Breast epithelium (tissue), 3 donors: ENCODE data around the gene C16orf87.

Experiments used
- POLR2A ChIP-seq: fragments of 450-650 bp; IDR thresholded peaks from one replicate; pipeline ENCODE4 v1.6.1; 2016; ENCODE audit warnings: antibody characterized with exemption, mild to moderate bottlenecking, moderate library complexity
- TF ChIP-seq, protein P1 (sequence below), 3 donors: fragments of 450-650 bp; IDR thresholded peaks; one replicate each; pipeline ENCODE4 v1.5.1; 2016 to 2017; ENCODE audit warnings: antibody characterized with exemption in 3 of 3, mild to moderate bottlenecking in 3 of 3, moderate library complexity in 3 of 3

DNA sequence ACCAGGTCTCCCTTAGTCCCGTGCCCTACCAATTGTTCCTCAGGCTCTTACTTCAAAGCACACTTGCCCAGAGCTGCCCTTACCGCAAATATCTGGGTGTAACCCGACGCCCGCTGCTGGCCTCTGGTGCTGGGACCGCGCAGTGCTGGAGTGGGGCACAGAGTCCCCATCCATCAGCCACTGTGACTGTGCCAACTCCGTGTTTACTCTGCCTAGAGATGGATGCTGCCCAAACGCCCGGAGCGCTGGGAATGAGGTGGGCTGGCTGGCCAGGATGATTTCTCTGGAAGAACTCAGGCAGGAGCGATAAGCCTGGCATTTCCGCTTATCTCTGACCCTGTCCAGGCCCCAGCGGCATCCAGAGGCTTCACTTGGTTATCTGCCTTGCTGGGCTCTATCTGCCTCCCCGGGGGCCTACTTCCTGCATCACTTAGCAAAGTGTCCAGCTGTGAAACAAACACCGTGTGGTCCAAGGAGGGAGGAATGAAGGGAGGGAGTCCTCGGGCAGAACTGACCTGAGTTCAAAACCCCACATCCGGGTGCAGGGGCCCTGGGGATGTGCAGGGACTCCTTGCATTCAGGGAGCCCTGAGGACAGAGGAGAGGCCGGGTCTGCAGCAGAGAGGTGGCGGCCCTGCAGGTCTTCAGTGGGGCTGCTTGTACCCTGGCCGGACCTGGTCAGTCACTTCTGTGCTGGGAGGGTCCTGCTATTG is 73.5 kb downstream of the C16orf87 start:
- TF ChIP-seq, protein P1, sequence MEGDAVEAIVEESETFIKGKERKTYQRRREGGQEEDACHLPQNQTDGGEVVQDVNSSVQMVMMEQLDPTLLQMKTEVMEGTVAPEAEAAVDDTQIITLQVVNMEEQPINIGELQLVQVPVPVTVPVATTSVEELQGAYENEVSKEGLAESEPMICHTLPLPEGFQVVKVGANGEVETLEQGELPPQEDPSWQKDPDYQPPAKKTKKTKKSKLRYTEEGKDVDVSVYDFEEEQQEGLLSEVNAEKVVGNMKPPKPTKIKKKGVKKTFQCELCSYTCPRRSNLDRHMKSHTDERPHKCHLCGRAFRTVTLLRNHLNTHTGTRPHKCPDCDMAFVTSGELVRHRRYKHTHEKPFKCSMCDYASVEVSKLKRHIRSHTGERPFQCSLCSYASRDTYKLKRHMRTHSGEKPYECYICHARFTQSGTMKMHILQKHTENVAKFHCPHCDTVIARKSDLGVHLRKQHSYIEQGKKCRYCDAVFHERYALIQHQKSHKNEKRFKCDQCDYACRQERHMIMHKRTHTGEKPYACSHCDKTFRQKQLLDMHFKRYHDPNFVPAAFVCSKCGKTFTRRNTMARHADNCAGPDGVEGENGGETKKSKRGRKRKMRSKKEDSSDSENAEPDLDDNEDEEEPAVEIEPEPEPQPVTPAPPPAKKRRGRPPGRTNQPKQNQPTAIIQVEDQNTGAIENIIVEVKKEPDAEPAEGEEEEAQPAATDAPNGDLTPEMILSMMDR (IDR thresholded peaks at IDR 0.05), result no peak
- no peak for TF ChIP-seq POLR2A
